ENCODE data around the gene HADHB. TPM values are rescaled to one million over a fixed set of nuclear protein-coding genes. Genes with fewer than 3 reads are reported as not detected.

HADHB gene
- polyA plus RNA-seq, 3 donors = 94.3 to 200 (median 186) TPM

DNA sequence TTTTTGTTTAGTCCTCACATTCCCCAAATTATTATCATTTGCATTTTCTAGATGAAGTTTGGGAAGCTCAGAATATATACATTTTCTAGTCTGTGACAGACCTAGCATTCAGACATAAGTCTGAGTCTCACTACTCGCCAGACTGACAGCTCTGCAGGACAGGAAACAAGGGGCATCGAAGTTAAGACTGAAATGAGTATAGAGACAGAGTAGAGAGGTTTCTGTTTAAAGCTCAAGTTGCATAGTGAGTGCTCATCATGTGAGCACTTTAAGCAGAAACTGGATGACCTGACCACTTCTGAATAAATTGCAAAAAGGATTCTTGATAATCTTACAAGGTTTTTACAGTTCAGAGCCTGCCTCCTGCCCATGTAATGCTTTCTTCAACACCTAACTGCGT is 1.1 kb downstream of the HADHB start:
- peak overlapping the region; percentile 95 for H3K9ac ChIP-seq (ENCODE audit: insufficient read depth, low read length, poor library complexity, severe bottlenecking)
- no peaks in the 10 kb centered on the region for H3K36me3 Mint-ChIP-seq
- no peaks in the 10 kb centered on the region for H3K27me3 Mint-ChIP-seq (ENCODE audit: low read depth in 3 of 3)
- H3K79me2 ChIP-seq (ENCODE audit: insufficient read depth, low read length) = peaks cover 98% of the 10 kb centered on the region
- no peak for DNase-seq
- peaks cover 78% of the 10 kb centered on the region for H4K20me1 ChIP-seq (ENCODE audit: insufficient read depth, low read length)
- H3K9me3 Mint-ChIP-seq = peaks cover 0 to 2% (median 0%) of the 10 kb centered on the region in 7 donors
- 0% methylated on average over 2 of the region's 3 CpGs for WGBS (ENCODE audit: insufficient coverage)
- H3K27ac ChIP-seq (ENCODE audit: low read depth in 1 of 2, low read length in 2 of 2) = peak overlapping the region in 1 of 2 donors; percentile 97
- peaks cover 34 to 54% of the 10 kb centered on the region in 2 donors for H3K4me1 ChIP-seq (ENCODE audit: control insufficient read depth in 1 of 2, insufficient read depth in 2 of 2, low read length in 2 of 2)
- intact Hi-C loops (cut with micrococcal nuclease) = loop anchor here in 1 of 2 donors (2.0 to 10.0 kb wide), 2 partner anchors 101 to 219 kb away; partner anchors contain the start of genes ADGRF3 and SELENOI
- H3K4me3 Mint-ChIP-seq = peak overlapping the region; percentile 98 to 99
- H3K36me3 ChIP-seq (replicated peaks in 1 of 2; ENCODE audit: control insufficient read depth in 1 of 2, insufficient read depth in 2 of 2, low read length in 2 of 2) = no peaks in the 10 kb centered on the region
- H3K4me3 ChIP-seq (replicated peaks in 1 of 3; ENCODE audit: low read depth in 2 of 3, low read length in 3 of 3) = peak overlapping the region; percentile 76 to 97 (median 79)
- no peaks in the 10 kb centered on the region for H3K9me3 ChIP-seq (replicated peaks in 1 of 2; ENCODE audit: control insufficient read depth in 1 of 2, insufficient read depth in 1 of 2, low read length in 2 of 2)
- H3K27me3 ChIP-seq (ENCODE audit: control insufficient read depth in 2 of 2, insufficient read depth in 2 of 2, low read length in 2 of 2) = no peaks in the 10 kb centered on the region
- peaks cover 52% of the 10 kb centered on the region for H3K4me1 Mint-ChIP-seq
- peak overlapping the region; percentile 97 for H2AFZ ChIP-seq (ENCODE audit: insufficient read depth, low read depth, low read length, poor library complexity, severe bottlenecking)
- H3K27ac Mint-ChIP-seq = peak overlapping the region in 6 of 7 donors; percentile 98 to 100 (median 100)
- TF ChIP-seq, protein P1, sequence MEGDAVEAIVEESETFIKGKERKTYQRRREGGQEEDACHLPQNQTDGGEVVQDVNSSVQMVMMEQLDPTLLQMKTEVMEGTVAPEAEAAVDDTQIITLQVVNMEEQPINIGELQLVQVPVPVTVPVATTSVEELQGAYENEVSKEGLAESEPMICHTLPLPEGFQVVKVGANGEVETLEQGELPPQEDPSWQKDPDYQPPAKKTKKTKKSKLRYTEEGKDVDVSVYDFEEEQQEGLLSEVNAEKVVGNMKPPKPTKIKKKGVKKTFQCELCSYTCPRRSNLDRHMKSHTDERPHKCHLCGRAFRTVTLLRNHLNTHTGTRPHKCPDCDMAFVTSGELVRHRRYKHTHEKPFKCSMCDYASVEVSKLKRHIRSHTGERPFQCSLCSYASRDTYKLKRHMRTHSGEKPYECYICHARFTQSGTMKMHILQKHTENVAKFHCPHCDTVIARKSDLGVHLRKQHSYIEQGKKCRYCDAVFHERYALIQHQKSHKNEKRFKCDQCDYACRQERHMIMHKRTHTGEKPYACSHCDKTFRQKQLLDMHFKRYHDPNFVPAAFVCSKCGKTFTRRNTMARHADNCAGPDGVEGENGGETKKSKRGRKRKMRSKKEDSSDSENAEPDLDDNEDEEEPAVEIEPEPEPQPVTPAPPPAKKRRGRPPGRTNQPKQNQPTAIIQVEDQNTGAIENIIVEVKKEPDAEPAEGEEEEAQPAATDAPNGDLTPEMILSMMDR (IDR thresholded peaks at IDR 0.05) = no peak
- peak overlapping the region; percentile 96 for H3K4me2 ChIP-seq (replicated peaks; ENCODE audit: extremely low read depth, low read length, poor library complexity, severe bottlenecking)

DNA sequence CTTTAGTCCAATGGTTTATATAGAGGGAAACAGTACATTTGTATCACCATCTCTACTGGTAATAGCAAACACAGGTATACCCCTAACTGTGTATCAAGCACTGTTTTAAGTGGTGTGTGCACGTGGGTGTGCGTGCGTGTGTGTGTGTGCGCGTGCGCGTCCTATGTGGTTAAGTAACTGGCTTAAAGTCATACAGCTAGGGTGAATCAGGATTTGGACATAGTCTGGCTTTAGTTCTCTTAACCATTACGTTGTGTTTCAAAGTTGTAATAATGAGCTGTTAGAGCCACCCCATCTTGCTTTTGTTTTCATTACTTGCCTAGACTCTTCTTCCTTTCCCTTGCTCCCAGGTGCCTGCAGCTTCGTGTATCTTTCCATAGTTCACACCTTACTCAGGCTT is 2.1 kb downstream of the HADHB start:
- intact Hi-C loops (cut with micrococcal nuclease) = loop anchor here in 1 of 2 donors (10.0 kb wide), 1 partner anchor 218 kb away; no protein-coding TSS in a partner anchor
- H3K9me3 Mint-ChIP-seq = no peaks in the 10 kb centered on the region
- peaks cover 2 to 4% of the 10 kb centered on the region in 2 donors for H3K36me3 Mint-ChIP-seq
- no peaks in the 10 kb centered on the region for H3K27me3 Mint-ChIP-seq (ENCODE audit: low read depth in 3 of 3)
- WGBS (ENCODE audit: insufficient coverage) = 93% methylated on average over 6 of the region's 9 CpGs
- Histone ChIP-seq H3K27me3 (ENCODE audit: control insufficient read depth in 2 of 2, insufficient read depth in 2 of 2, low read length in 2 of 2) (no peaks in the 10 kb centered on the region), H3K4me1 (ENCODE audit: control insufficient read depth in 1 of 2, insufficient read depth in 2 of 2, low read length in 2 of 2) (peaks cover 29 to 43% of the 10 kb centered on the region in 2 donors), H4K20me1 (ENCODE audit: insufficient read depth, low read length) (peaks cover 79% of the 10 kb centered on the region), H3K4me3 (replicated peaks in 1 of 3; ENCODE audit: low read depth in 2 of 3, low read length in 3 of 3) (no peak overlapping the region), H3K36me3 (replicated peaks in 1 of 2; ENCODE audit: control insufficient read depth in 1 of 2, insufficient read depth in 2 of 2, low read length in 2 of 2) (no peaks in the 10 kb centered on the region), H3K27ac (ENCODE audit: low read depth in 1 of 2, low read length in 2 of 2) (peak overlapping the region in 1 of 2 donors; percentile 2), H3K79me2 (ENCODE audit: insufficient read depth, low read length) (peaks cover 98% of the 10 kb centered on the region), H2AFZ (ENCODE audit: insufficient read depth, low read depth, low read length, poor library complexity, severe bottlenecking) (no peak overlapping the region), H3K4me2 (replicated peaks; ENCODE audit: extremely low read depth, low read length, poor library complexity, severe bottlenecking) (no peak overlapping the region), H3K9me3 (replicated peaks in 1 of 2; ENCODE audit: control insufficient read depth in 1 of 2, insufficient read depth in 1 of 2, low read length in 2 of 2) (no peaks in the 10 kb centered on the region), H3K9ac (ENCODE audit: insufficient read depth, low read length, poor library complexity, severe bottlenecking) (no peak overlapping the region)
- DNase-seq = peak in 2 of 3 donors; percentile 34 to 36
- TF ChIP-seq, protein P1 (IDR thresholded peaks at IDR 0.05) = no peak
- peak overlapping the region; percentile 3 to 84 (median 36) for H3K27ac Mint-ChIP-seq
- H3K4me3 Mint-ChIP-seq = peak overlapping the region; percentile 15 to 31
- peaks cover 47% of the 10 kb centered on the region for H3K4me1 Mint-ChIP-seq

Data from CD14-positive monocyte (primary cell).